Activated gamma-delta T cell treated with Interleukin-2 at 50 U/mL for 16 hours (primary cell): ENCODE data around the gene PRSS16.
"Not testable (repeated sequence)": the region's sequence is repeated elsewhere in the genome, so short reads cannot be mapped to it uniquely, and the experiment has no call there.

Experiments used
- DNase-seq: peaks from one replicate; pipeline ENCODE4 v3.0.0-alpha.2; 2020

The PRSS16 gene

DNA sequence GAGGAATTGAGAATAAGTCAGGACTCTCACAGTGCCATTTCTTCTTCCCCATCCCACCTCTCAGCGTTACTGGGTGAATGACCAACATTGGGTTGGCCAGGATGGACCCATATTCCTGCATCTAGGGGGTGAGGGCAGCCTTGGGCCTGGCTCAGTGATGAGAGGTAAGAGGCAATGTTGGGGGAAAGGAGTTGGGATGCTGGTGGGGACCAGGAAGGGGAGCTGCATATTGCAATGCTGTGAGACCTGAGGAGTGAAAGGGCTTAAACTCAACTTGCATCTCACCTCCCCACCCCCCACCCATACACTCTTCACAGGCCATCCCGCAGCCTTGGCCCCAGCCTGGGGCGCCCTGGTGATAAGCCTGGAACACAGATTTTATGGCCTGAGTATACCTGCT is 1.3 kb downstream of the PRSS16 start:
- no peak for DNase-seq

GRCh38 chr6:27250277-27251111 is 3.0 kb downstream of the PRSS16 start:
- DNase-seq, result no peak

- DNase-seq, result peak; percentile 47
These were observed 3.7 kb downstream of the PRSS16 start for GRCh38 chr6:27251112-27251605.

DNA sequence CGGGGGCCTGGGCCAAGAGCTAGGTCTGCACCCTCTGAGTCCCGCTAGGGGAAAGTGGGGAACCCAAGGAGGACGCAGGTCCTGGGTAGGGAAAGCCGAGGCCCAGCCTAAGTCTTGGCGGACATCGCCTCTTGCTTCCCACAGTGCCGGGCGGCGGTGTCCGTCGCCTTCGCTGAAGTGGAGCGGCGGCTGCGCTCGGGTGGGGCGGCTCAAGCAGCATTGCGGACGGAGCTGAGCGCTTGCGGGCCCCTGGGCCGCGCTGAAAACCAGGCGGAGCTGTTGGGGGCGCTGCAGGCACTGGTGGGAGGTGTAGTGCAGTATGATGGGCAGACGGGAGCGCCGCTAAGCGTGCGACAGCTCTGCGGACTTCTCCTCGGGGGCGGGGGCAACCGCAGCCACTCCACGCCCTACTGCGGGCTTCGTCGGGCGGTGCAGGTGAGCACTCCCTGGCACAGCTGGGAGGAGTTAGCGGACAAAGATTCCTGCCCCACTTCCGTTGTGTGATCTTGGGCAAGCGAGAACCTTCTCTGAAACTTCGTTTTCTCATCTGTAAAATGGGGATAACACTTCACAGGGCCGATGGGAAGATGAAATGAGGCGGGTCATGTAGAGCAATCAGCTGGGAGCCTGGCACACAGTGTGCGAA is 4.2 kb downstream of the PRSS16 start:
- DNase-seq, result peak; percentile 53

- DNase-seq, result no peak
These were observed 7.1 kb downstream of the PRSS16 start for GRCh38 chr6:27254566-27254965.

GRCh38 chr6:27255866-27256265 is 8.4 kb downstream of the PRSS16 start:
- no peak for DNase-seq

GRCh38 chr6:27260369-27260768 is 12.9 kb downstream of the PRSS16 start:
- DNase-seq, result no peak

DNA sequence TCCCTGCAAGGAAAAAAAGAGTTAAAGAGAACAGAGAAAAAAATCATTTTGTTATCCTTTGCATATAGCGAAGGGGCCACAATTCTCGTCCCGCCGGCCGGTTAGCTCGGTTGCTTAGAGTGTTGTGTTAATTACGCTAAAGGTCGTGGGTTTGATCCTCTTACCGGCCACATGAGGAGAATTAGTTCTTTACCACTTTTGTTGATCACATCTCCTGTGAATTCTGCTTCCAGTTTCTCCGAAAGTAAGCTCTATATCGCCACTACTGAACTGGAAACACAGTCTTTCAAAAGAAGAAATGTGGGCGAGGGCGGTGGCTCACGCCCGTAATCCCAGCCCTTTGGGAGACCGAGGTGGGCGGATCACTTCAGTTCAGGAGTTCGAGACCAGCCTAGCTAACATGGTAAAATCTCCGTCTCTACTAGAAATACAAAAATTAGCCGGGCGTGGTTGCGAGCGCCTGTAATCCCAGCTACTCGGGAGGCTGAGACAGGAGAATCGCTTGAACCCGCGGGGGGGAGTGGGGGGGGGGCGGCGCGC is 13.4 kb downstream of the PRSS16 start:
- DNase-seq, result no peak

- DNase-seq, result no peak
These were observed 16.4 kb downstream of the PRSS16 start for GRCh38 chr6:27263886-27264285.

DNA sequence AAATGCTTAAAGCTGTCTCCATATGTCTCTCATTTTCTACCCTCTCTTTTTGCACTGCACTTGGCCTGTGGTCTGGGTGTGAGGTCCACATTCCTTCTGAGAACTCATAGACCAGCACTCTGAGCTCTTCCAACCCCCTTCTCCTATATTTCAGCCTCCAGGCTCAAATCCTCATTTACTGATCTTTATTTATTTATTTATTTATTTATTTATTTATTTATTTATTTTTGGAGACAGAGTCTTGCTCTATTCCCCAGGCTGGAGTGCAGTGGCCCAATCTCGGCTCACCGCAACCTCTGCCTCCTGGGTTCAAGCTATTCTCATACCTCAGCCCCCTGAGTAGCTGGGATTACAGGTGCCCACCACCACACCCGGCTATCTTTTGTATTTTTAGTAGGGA is 19.5 kb downstream of the PRSS16 start:
- not testable (repeated sequence) for DNase-seq

DNA sequence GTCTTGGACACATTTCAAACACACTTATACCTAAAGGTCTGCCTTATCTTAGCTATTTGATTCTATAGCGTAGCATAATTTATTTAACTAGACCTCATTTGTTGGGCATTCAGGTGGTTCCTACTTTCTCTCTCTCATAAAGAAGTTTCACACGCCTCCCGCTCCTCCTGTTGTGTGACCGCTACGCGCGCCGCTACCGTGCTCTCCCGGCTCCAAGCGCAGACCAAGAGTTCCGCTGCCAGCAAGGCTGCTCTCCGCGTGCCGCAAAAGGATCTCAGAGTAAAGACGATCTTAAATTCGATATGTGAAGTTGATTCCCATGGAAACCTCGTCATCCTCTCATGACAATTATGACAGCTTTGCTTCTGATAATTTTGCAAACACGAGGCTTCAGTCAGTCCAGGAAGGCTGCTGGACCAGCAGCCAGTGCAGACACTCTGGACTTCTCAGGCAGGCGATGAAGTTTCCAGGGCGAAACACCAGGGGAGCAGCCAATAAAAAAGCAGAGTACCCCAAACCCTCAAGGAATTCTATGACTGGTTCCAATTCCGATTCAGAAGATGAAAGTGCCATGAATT is 20.4 kb downstream of the PRSS16 start:
- no peak for DNase-seq

DNA sequence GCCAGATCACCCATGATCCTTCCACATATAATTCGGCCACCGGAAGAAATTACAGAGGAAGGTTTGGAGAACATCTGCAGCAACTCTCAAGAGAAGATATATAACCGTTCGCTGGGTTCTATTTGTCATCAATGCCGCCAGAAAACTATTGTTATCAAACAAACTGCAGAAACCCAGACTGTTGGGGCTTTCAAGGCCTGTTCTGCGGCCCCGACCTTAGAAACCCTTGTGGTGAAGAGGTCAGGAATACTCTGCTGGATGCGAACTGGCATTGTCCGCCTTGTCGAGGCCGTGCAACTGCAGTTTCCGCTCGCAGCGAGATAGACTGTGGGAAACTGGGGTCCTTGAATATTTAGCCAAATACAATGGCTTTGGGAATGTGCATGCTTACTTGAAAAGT is 21.3 kb downstream of the PRSS16 start:
- DNase-seq, result no peak

DNA sequence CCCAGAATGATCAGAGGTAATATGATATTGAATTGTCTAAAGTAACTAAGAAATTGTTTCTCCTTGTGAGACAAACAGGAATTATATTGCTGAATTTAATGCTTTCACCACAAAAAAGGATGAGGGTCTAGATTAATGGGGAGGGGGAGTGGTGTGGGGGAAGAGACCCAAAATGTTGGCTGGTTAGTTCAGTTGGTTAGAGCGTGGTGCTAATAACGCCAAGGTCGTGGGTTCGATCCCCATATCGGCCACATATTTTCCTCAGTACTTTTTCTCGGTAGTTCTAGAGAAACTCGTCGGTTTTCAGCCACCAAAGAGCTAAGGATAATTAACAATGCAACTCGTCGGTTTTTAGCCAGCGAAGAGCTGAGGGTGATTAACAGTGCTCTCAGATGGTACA is 26.3 kb downstream of the PRSS16 start:
- DNase-seq, result no peak

- DNase-seq, result no peak
These were observed 27.8 kb downstream of the PRSS16 start for GRCh38 chr6:27275025-27275956.

DNA sequence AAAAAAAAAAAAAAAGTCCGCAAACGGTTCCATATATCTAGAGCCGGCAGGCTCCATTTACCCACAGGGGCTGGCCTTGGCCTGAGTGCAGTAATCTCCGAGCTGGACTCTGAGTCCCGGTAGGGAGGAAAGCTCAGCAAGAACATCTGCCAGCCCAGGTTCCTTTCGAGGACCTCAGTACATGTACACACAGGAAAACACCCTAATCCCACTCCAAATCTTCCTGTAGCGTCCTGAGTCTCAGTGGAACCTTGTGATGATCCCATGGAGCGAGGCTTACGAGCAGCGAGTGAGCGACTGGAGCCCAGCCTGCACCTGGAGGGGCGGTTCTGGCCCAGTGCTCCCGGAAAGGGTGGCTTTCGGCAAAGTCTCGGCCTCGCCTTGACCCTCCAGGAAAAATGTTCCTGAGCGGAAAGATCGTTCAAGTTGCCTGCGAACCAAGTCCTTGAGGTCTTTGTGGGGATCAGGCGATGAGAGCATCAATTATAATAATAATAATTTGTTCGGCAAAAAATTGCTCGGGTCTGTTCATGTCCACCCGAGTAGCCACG is 32.1 kb downstream of the PRSS16 start:
- no peak for DNase-seq

GRCh38 chr6:27280064-27280539 is 32.6 kb downstream of the PRSS16 start:
- no peak for DNase-seq

- DNase-seq, result no peak
These were observed 33.1 kb downstream of the PRSS16 start for GRCh38 chr6:27280540-27281000.

- DNase-seq, result no peak
These were observed 33.6 kb downstream of the PRSS16 start for GRCh38 chr6:27281105-27281539.

DNA sequence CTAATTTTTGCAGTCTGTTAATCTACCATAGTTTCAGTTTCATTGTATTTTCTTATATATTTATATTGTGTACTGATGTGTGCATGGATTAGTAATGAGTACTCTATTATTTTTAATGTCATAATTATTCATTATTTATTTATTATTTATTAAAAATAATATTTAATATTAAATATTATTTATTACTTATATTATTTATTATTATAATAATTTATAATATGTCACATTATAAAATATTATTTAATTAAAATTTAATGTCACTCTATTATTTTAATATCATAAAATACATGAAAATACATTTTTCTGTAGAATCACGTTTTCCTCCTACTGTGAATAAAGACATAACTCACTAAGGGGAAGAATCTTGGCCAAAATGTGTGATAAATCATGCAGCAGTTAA is 34.1 kb downstream of the PRSS16 start:
- no peak for DNase-seq

- no peak for DNase-seq
These were observed 35.8 kb downstream of the PRSS16 start for GRCh38 chr6:27283279-27283678.

- DNase-seq, result no peak
These were observed 38.6 kb downstream of the PRSS16 start for GRCh38 chr6:27286141-27286540.

DNA sequence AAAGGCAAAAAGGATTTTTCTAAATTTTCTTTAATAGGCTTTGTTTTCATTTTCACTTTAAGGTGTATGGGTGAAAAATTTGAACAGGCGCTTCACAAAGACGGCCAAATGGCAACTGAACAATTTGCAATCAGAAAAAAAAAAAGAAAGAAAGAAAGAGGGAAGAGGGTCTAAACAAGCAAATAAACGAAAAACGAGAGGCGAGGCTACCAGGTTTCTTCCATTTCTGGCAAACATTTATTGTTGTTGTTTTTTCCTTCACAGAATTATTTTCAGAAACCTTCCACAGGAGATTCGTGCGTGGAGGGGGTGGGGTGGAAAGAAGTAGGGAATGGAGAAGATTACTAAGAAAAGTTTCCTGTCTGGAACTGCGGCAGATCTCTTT is 40.2 kb downstream of the PRSS16 start:
- DNase-seq, result no peak
